AG08395 (cell line): Measurements from ENCODE around the gene GPC6.
"Not testable (repeated sequence)": the region's sequence is repeated elsewhere in the genome, so short reads cannot be mapped to it uniquely, and the experiment has no call there.

Source experiments
- DNase-seq: peaks from one replicate; pipeline ENCODE4 v3.0.0; 2012; ENCODE audit warnings: mixed read lengths, low spot score

Gene GPC6

DNA sequence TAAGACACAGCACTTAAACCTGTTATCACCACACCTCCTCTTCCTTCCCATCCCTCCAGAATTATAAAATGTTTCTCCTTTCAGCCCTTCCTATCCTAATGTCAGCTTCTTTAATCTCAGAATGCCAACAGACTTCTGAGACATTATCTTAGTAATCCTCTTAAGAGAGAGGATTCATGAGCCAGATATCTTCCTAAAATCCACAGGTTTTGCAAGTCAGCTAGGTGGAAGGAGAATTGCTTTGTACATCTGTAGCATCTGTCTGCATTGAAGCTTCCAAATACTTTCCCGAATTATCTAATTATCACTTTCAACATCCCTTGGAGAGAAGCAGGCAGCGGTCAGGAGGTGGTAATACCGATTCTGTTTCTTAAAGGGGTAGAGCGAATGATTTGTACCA, 1073.8 kb downstream of the GPC6 start:
- no peak for DNase-seq

DNA sequence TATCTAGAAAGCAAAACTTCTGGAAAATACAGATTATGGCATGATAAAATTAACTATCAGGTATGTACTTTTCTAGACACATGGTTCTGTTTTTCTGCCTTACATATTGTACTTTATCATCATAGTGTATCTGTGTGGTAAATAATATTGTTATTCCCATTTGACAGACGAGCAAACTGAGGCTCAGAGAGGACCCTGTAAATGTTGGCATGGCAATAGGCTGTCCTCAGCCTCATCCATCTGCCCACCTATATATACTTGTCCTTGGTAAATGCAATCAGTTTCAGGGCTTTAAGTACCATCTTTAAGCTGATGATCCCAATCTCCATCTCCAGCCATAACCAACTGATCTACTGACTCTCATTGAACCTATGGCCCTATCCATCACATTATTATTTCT, 1074.9 kb downstream of the GPC6 start:
- DNase-seq: no peak

GRCh38 chr13:94302847-94303565, 1076.4 kb downstream of the GPC6 start:
- not testable (repeated sequence) for DNase-seq

DNA sequence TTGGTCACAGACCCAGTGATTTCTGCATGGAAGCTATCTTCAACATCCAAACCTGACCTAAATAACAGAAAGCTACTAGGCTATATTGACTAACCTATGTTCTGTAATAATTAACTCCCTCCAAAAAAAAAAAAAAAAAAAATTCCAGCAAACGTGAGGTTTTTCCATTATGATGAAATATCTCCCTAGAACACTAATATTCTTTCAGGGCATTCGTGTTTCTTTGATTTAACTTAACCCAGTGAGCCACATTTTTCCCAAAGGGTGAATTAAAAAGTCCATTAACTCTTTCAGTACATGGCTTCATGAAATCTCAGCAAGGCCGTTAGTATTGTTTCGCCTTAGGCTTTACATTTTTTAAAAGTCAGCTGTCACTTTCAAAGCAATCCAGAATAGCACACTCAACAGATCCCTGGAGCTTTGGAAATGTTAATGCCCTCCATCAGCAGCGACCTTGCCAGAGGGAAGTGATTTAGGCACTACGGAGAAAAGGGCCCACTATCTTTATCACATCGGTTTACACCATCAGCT, 1077.1 kb downstream of the GPC6 start:
- DNase-seq: no peak

- DNase-seq: no peak
Observed at GRCh38 chr13:94305033-94305432, 1078.4 kb downstream of the GPC6 start.

DNA sequence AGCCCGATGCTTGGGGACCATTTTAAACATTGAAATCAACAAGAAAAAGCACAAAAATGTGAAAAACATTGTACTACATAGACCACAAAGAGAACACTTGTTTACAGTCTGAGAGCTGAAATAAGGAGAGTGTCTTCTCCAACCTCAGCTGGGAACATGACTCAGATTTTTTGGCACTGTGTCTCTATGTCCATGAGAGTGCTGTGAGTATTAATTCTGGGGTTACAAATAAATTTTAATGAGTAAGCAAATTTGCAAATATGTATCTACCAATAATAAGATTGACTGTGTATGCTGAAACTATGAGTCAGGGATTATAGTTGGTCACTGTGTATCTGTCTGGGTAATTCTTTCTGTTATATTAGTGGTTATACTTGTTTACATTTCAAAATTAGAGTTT, 1078.9 kb downstream of the GPC6 start:
- DNase-seq: peak; percentile 57

- DNase-seq: no peak
Observed at GRCh38 chr13:94305934-94306333, 1079.3 kb downstream of the GPC6 start.

DNA sequence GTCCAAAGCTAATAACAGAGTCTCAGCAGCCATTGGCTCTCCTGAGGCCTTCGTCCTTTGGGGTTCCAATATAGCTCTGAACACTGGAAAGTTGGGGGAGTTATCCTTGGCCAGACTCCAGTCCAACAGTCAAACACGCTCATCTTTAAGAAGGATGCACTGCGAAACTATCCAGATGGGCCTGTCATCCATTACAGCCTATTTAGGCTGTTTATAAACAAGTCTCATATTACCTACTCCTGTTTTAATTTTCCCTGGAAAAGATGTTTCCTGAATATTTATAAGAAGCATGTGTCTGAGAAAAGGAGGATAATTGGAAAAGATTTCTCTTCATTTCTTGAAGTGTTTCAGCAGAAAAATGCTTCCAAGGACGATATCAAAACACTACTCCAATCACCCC, 1082.2 kb downstream of the GPC6 start:
- DNase-seq: no peak

- no peak for DNase-seq
Observed at GRCh38 chr13:94309576-94309975, 1083.0 kb downstream of the GPC6 start.

DNA sequence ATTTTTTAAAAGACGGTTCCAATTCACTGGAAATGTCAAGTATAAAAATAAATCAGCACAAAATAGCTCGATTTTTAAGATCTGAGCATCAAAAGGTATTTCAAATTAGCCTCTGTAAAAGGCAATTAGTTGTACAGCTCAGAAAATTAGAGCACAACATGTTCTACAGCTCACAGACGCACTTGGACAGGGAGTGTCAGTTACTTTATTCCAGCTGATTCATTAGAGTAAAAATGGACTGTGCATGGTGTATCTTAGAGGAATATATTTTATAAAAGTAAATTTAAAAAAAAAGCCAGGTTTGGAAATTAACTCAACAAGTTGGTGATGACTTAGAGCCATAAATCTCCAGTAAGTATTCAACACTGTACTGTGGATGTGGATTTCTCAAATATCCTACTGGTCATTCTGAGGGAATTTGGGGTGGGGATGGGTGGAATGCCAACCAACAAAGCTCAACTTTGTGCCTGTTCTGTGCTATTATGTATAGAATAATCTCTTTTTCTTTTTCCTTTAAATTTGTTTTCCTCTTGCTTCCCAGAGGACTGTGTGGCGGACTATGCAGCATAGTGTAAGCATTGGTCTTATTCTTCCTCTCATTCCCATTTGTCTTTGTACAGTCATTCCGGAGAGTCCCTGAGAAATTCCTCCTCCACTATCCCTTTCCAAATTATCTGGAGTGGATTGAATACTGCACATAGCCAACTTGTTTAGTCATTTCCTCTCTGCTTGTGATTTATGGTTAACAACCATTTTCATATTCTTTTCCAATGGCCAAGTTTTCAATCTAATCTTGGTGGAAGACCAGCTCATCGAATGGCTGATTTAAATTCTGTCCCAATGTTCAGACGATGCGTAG, 1083.6 kb downstream of the GPC6 start:
- peak; percentile 86 for DNase-seq

DNA sequence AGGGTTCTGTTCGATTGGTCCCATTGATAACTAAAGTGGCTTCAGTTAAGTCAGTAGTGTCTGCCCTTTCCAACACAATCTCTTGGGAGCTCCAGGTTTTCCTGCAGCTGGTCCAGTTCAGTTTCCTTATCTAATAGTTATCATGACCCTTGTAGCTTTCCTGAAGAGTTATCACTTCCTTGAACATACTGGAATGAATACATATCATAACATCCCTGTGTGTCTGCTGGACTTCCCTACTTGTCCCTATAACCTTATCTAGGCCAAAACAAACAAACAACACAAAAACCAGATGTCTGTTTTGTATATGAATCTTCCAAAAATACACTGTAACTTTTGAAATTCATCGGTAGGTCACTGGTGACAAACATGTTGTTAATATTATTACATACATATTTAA, 1085.3 kb downstream of the GPC6 start:
- DNase-seq: no peak

DNA sequence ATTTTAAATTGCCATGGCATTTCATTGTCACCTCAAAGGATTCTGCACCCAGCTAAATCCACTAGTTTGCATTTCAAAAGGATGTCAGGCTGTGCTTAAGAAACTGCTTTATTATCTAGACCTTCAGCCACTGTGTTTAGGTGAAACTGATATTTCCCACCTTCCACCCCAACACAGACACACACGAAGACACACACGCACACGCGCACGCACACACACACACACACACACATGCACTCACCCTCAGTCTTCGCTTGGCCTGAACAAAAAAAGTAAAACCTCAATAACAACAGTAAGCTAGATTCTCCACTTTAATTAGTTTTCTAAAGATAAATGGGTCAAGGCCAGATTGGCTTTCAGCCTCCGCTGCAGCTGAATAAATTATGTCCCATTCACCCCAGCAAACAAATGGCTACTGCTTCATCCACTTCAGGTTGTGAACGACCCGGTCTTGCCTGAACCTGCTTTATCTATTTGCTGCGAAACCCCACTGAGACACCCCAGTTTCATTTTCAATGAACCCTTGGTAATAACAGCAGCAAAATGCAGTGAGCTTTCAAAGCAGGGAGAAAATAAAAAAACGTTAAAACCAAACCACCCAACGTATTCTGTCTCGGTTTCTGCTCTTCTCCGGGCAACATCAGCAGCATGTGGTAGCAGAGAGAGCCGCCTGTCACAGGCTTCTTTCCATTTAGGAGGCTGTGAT, 1086.1 kb downstream of the GPC6 start:
- DNase-seq: no peak

- DNase-seq: no peak
Observed at GRCh38 chr13:94313321-94313910, 1086.8 kb downstream of the GPC6 start.

GRCh38 chr13:94313926-94314325, 1087.3 kb downstream of the GPC6 start:
- no peak for DNase-seq

GRCh38 chr13:94315188-94315587, 1088.6 kb downstream of the GPC6 start:
- DNase-seq: no peak

DNA sequence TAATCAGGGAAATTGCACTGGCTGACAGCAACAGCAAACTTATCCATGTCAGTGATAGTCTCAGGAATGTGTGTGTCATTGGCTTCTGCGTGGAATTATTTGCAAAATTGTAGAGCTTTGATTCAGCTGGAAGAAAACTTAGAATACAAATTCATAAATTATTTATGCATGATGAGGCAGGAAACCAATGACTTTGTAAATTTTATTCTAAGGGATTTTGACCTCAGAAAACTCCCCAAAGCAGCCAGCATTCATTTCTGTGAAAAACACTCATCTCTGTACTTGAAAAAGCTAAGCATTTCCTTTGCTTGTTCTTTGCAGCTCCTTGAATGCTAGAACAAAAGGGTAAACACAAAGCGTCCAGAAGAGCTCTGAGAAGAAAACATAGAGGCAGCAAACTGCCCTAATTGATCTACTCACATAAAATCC, 1090.5 kb downstream of the GPC6 start:
- peak; percentile 33 for DNase-seq

DNA sequence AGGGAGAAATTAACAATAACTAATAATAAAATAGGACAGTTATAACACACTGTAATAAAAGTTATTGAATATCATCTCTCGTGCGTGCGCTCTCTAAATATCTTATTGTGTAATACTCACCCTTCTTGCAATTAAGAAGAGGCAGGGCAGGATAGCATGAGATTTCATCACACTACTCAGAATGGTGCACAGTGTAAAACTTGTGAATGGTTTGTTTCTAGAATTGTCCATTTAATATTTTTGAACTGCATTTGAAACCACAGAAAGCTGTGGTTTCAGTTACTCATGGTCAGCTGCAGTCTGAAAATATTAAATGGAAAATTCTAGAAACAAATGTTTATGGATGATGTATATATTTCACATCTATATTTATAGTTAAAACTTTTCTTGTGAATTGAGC, 1091.8 kb downstream of the GPC6 start:
- no peak for DNase-seq

- DNase-seq: no peak
Observed at GRCh38 chr13:94319501-94319900, 1092.9 kb downstream of the GPC6 start.

- peak; percentile 25 for DNase-seq
Observed at GRCh38 chr13:94322925-94323763, 1096.5 kb downstream of the GPC6 start.

DNA sequence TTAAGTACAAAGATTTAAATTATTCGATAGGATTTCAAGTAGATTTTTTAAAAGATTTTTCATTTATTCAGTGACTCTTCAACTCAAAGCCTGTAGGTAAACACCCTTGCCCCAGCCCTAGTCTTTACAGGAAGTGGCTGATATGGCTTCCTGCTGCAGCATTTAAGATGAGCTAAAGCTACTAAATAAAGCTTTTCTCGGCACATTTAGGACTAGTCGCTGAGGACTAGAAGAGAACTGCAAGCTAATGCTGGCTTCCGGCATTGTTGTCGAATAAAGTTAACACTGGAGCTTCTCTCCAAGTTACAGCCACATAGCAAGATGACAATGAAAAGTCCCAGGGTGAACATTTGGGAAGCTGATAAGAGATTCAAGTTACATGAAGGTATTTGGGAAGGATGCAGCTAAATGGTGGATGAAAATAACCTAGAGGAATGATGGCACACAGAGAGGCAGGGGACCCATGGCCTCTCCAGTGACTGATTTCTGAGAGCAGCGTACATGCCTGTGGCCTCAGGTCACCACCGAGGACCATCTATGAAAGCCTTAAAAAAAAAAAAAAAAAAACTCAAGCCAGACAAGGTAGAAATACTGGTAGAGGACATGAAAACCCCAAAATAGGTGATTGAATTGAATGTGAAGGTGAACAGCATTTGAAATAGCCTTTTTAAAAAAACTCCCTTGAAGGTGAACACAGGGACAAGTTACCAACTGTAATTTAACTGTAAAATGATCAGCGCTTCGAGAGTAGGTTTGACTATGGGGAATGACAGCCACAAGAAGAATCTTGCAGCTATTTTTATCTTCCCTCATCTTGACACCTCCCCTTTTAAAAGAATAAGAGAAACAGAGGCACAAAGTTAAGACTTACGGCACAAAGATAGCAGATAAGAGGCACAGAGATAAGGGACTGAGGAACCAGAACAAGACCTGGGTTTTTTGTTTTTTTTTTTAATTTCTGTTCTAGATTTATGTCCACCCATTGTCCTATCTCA, 1097.5 kb downstream of the GPC6 start:
- DNase-seq: no peak
